Upper lobe of right lung (tissue), 1 donor: Measurements from ENCODE around the gene ITSN1. TPM values are rescaled to one million over a fixed set of nuclear protein-coding genes. Genes with fewer than 3 reads are reported as not detected.
A peak's percentile ranks its signal among the peaks of the same experiment; 100 is the strongest.

Experiments
- ATAC-seq: fragments of 200-7000 bp; cut with Tn5 transposase; one replicate; pipeline ENCODE4 v1.9.1; 2020; ENCODE audit warnings: mild to moderate bottlenecking, moderate library complexity
- DNase-seq: peaks from one replicate; pipeline ENCODE4 v3.0.0-alpha.2; 2020
- H3K27ac ChIP-seq: fragments of 200-600 bp; one replicate; pipeline ENCODE4 v1.8.0; 2022
- H3K27me3 ChIP-seq: fragments of 200-600 bp; one replicate; pipeline ENCODE4 v1.8.0; 2022; ENCODE audit warnings: mild to moderate bottlenecking
- H3K36me3 ChIP-seq: fragments of 200-600 bp; one replicate; pipeline ENCODE4 v1.8.0; 2022
- H3K4me1 ChIP-seq: fragments of 200-600 bp; one replicate; pipeline ENCODE4 v1.8.0; 2022
- H3K4me3 ChIP-seq: fragments of 200-600 bp; one replicate; pipeline ENCODE4 v1.8.0; 2022; ENCODE audit warnings: mild to moderate bottlenecking
- H3K9me3 ChIP-seq: fragments of 200-600 bp; one replicate; pipeline ENCODE4 v1.8.0; 2022
- CTCF ChIP-seq: fragments of 200-600 bp; IDR thresholded peaks from one replicate; pipeline ENCODE4 v1.8.0; 2022; ENCODE audit warnings: antibody characterized with exemption
- intact Hi-C: fragments of 100-400 bp; cut with DNase I; formaldehyde crosslinking; loops from one replicate; pipeline ENCODE4 v1.11.0; 2022
- total RNA-seq: library from RNA; stranded (reverse); fragmentation: NEBNext Ultra II Directional; extraction: Animal tissue kit (Norgen Biotek cat#: 25700); gene quantifications from one replicate; pipeline ENCODE4 v1.2.1, GENCODE V29; 2021
- donor health status: DM: no; HTN: yes; CAD: no; lungs with severe emphysema.

Gene ITSN1
- total RNA-seq, 1 donor from 2014 or later = 32.0 TPM

GRCh38 chr21:33831962-33832659 is 189.8 kb downstream of the ITSN1 start:
- Histone ChIP-seq H3K27ac (no peak overlapping the region), H3K36me3 (peaks cover 14% of the 10 kb centered on the region), H3K27me3 (no peaks in the 10 kb centered on the region), H3K4me1 (peaks cover 3% of the 10 kb centered on the region), H3K4me3 (no peak overlapping the region), H3K9me3 (no peaks in the 10 kb centered on the region)
- TF ChIP-seq CTCF = no peak
- intact Hi-C loops = no loop called here
- DNase-seq (no peak), ATAC-seq (peak; percentile 82)

GRCh38 chr21:33834801-33835500 is 192.7 kb downstream of the ITSN1 start:
- H3K4me1 ChIP-seq = peaks cover 3% of the 10 kb centered on the region
- H3K27ac ChIP-seq = no peak overlapping the region
- no peak for DNase-seq
- intact Hi-C loops = no loop called here
- peaks cover 10% of the 10 kb centered on the region for H3K36me3 ChIP-seq
- no peak overlapping the region for H3K4me3 ChIP-seq
- no peaks in the 10 kb centered on the region for H3K27me3 ChIP-seq
- TF ChIP-seq CTCF = no peak
- H3K9me3 ChIP-seq = no peaks in the 10 kb centered on the region
- no peak for ATAC-seq

GRCh38 chr21:33835920-33836319 is 193.6 kb downstream of the ITSN1 start:
- H3K4me3 ChIP-seq = no peak overlapping the region
- H3K9me3 ChIP-seq = no peaks in the 10 kb centered on the region
- intact Hi-C loops = no loop called here
- no peak for TF ChIP-seq CTCF
- H3K27me3 ChIP-seq = no peaks in the 10 kb centered on the region
- ATAC-seq (no peak), DNase-seq (no peak)
- H3K27ac ChIP-seq = no peak overlapping the region
- peaks cover 3% of the 10 kb centered on the region for H3K4me1 ChIP-seq
- H3K36me3 ChIP-seq = peaks cover 10% of the 10 kb centered on the region

GRCh38 chr21:33836408-33836807 is 194.1 kb downstream of the ITSN1 start:
- H3K9me3 ChIP-seq = no peaks in the 10 kb centered on the region
- no peak overlapping the region for H3K4me3 ChIP-seq
- intact Hi-C loops = no loop called here
- ATAC-seq (no peak), DNase-seq (no peak)
- H3K27me3 ChIP-seq = no peaks in the 10 kb centered on the region
- H3K27ac ChIP-seq = no peak overlapping the region
- H3K4me1 ChIP-seq = peaks cover 3% of the 10 kb centered on the region
- peaks cover 10% of the 10 kb centered on the region for H3K36me3 ChIP-seq
- no peak for TF ChIP-seq CTCF

- Histone ChIP-seq H3K36me3 (peaks cover 6% of the 10 kb centered on the region), H3K9me3 (no peaks in the 10 kb centered on the region), H3K27ac (no peak overlapping the region), H3K4me1 (peaks cover 7% of the 10 kb centered on the region), H3K4me3 (no peak overlapping the region), H3K27me3 (no peaks in the 10 kb centered on the region)
- no peak for TF ChIP-seq CTCF
- DNase-seq (no peak), ATAC-seq (no peak)
- intact Hi-C loops = no loop called here
Measured at GRCh38 chr21:33839167-33839716, 196.9 kb downstream of the ITSN1 start.
